Common myeloid progenitor, CD34-positive (primary cell): ENCODE data around the gene ZNF385A.
A peak's percentile ranks its signal among the peaks of the same experiment; 100 is the strongest.

Experiments
- CTCF ChIA-PET: fragments of 350-600 bp; sonication (Branson Sonifier 250); formaldehyde crosslinking; loops from one replicate; lab custom pipeline; 2021; ENCODE audit warnings: antibody characterized with exemption; lab: Charles Lee
- POLR2A ChIA-PET: fragments of 350-600 bp; sonication (Branson Sonifier 250); formaldehyde crosslinking; loops from one replicate; lab custom pipeline; 2021; ENCODE audit warnings: antibody characterized with exemption; lab: Charles Lee
- DNase-seq, 3 donors: peaks; one replicate each; pipeline versions ENCODE4 v3.0.0 to v3.0.0-alpha.2; 2013
- H3K27ac ChIP-seq, 2 experiments: 1 replicate in 1 of 2; 2 replicates in 1 of 2; pipeline ENCODE4 v1.7.0; 2013; ENCODE audit warnings: inconsistent platforms in 2 of 2, low read length in 2 of 2, mild to moderate bottlenecking in 2 of 2, low read depth in 1 of 2, moderate library complexity in 1 of 2; ENCODE audit not compliant: severe bottlenecking in 2 of 2, insufficient read depth in 1 of 2, poor library complexity in 1 of 2
- H3K27me3 ChIP-seq, 5 experiments: replicated peaks in 2 of 5; 1 replicate in 3 of 5; 2 replicates in 2 of 5; pipeline versions ENCODE4 v1.6.1 to v1.7.0; 2013; ENCODE audit warnings: low read length in 4 of 5, mild to moderate bottlenecking in 2 of 5, moderate library complexity in 2 of 5, inconsistent platforms in 1 of 5; ENCODE audit not compliant: insufficient read depth in 5 of 5, control insufficient read depth in 4 of 5
- H3K36me3 ChIP-seq, 4 experiments: 1 replicate in 2 of 4; 2 replicates in 2 of 4; pipeline versions ENCODE4 v1.6.1 to v1.7.0; 2013; ENCODE audit warnings: low read length in 3 of 4, control low read depth in 1 of 4, mild to moderate bottlenecking in 1 of 4; ENCODE audit not compliant: control insufficient read depth in 4 of 4, insufficient read depth in 4 of 4
- H3K4me1 ChIP-seq, 4 experiments: 1 replicate in 3 of 4; 2 replicates in 1 of 4; pipeline versions ENCODE4 v1.6.1 to v1.7.1; 2013; ENCODE audit warnings: low read length in 3 of 4, mild to moderate bottlenecking in 3 of 4, control low read depth in 1 of 4, inconsistent platforms in 1 of 4, moderate library complexity in 1 of 4; ENCODE audit not compliant: control insufficient read depth in 4 of 4, insufficient read depth in 4 of 4; ENCODE audit errors: control extremely low read depth in 1 of 4
- H3K4me3 ChIP-seq, 7 experiments: 1 replicate in 4 of 7; 2 replicates in 3 of 7; pipeline versions ENCODE4 v1.5.1 to v1.7.0; 2013; ENCODE audit warnings: mild to moderate bottlenecking in 7 of 7, low read length in 6 of 7, moderate library complexity in 6 of 7, inconsistent platforms in 2 of 7, low read depth in 2 of 7, control low read depth in 1 of 7; ENCODE audit not compliant: insufficient read depth in 4 of 7, control insufficient read depth in 1 of 7; ENCODE audit errors: extremely low read depth in 1 of 7
- H3K9me3 ChIP-seq, 5 experiments: 1 replicate in 4 of 5; 2 replicates in 1 of 5; pipeline versions ENCODE4 v1.6.1 to v1.7.1; 2013; ENCODE audit warnings: low read length in 4 of 5, mild to moderate bottlenecking in 2 of 5, inconsistent platforms in 1 of 5, low read depth in 1 of 5, moderate library complexity in 1 of 5; ENCODE audit not compliant: control insufficient read depth in 4 of 5, insufficient read depth in 2 of 5; ENCODE audit errors: control extremely low read depth in 1 of 5
- WGBS: methylation state at CpG from one replicate; pipeline ENCODE4 v1.1.5; 2013; ENCODE audit not compliant: insufficient coverage; 5-methylcytosine and 5-hydroxymethylcytosine counted together

The ZNF385A gene

DNA sequence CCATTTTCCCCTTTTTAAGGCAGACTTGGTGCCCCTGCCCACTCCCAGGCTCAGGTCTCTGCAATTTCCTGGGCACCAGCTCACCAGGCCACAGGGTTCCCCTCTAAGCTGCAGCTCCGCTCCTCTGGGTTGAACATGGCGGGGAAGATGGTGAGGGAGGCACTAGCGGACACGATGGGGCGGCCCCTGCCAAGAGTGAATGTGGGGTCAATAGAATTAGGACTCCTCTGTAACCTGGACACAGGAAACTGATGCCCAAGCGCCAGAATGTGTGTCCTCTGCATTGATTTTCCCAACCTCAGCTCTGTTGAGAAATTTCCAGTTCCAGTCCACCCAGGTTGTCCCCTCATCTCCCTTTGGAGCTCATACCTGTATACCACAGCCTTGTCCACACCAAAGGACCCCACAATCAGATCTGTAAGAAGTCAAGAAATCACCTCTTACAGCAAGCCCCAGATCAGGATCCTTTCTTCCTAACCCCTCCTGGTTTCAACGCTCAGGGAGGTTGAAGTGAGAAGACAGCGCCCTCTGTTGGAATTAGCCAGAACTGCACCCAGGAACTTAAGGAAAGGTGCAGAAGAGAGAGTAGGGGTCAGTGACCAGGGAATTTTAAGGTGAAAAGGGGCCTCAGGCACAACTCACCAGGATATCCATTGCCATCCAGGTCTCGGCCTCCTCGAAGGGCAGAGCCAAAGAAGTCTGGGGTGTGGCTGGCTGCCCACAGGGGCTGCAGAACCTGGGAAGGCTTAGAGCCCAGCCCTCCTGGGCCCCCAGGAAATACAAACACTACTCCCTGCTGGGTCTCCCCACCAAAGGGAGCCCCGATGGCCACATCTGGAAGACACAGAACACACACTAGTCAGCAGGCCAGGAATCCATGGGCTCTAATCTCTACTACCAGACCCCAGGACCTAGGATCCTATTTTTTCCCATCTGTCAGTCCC is 19.8 kb upstream of the ZNF385A start:
- Histone ChIP-seq H3K27me3 (no peaks in the 10 kb centered on the region), H3K9me3 (no peaks in the 10 kb centered on the region), H3K4me1 (peaks cover 0 to 21% (median 11%) of the 10 kb centered on the region in 4 experiments), H3K36me3 (peaks cover 34 to 99% (median 91%) of the 10 kb centered on the region in 4 experiments), H3K27ac (peak overlapping the region in 1 of 2 experiments; percentile 43), H3K4me3 (no peak overlapping the region)
- peak; percentile 68 to 78 (median 72) for DNase-seq
- POLR2A ChIA-PET: interaction anchor here (0.6 to 0.9 kb wide), 2 partner anchors 9 to 33 kb away, joined by 3 read pairs; no protein-coding TSS in a partner anchor
- 72% methylated on average over 9 of the region's 11 CpGs for WGBS
- CTCF ChIA-PET: interaction anchor here (0.6 to 12.3 kb wide), 9 partner anchors 8 to 63 kb away, joined by 3 to 630 read pairs (median 13); partner anchors contain the start of gene ITGA5

DNA sequence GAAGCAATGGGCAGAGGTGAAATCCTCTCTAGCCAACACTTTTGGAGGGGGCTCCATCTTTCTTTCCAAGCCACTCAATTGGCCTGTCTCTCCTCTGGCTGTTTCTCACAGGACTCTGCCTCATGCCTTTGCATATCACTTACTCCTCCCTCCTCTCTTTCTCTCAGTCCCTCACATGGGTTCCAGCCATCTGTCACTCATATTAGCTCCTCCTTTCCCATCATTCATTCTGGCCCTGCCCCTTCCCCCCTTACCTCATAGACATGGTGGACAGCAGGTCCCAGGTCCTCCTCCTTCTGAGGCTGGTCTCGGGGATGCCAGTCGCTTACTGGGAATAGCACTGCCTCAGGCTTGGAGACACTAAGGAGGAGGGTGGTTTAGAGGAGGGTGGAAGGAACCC is 16.6 kb upstream of the ZNF385A start:
- no peak overlapping the region for H3K4me3 ChIP-seq
- WGBS: no CpG with 5 or more reads among the region's 2 CpGs
- ChIA-PET POLR2A (no interaction called here), CTCF (interaction anchor here (1.6 to 12.3 kb wide), 6 partner anchors 9 to 116 kb away, joined by 3 to 630 read pairs (median 133); partner anchors contain the start of genes ITGA5 and ZNF385A)
- no peaks in the 10 kb centered on the region for H3K9me3 ChIP-seq
- H3K4me1 ChIP-seq: peaks cover 0 to 3% (median 0%) of the 10 kb centered on the region in 4 experiments
- H3K36me3 ChIP-seq: peaks cover 19 to 99% (median 93%) of the 10 kb centered on the region in 4 experiments
- peak overlapping the region in 1 of 2 experiments; percentile 11 for H3K27ac ChIP-seq
- DNase-seq: no peak
- no peaks in the 10 kb centered on the region for H3K27me3 ChIP-seq

DNA sequence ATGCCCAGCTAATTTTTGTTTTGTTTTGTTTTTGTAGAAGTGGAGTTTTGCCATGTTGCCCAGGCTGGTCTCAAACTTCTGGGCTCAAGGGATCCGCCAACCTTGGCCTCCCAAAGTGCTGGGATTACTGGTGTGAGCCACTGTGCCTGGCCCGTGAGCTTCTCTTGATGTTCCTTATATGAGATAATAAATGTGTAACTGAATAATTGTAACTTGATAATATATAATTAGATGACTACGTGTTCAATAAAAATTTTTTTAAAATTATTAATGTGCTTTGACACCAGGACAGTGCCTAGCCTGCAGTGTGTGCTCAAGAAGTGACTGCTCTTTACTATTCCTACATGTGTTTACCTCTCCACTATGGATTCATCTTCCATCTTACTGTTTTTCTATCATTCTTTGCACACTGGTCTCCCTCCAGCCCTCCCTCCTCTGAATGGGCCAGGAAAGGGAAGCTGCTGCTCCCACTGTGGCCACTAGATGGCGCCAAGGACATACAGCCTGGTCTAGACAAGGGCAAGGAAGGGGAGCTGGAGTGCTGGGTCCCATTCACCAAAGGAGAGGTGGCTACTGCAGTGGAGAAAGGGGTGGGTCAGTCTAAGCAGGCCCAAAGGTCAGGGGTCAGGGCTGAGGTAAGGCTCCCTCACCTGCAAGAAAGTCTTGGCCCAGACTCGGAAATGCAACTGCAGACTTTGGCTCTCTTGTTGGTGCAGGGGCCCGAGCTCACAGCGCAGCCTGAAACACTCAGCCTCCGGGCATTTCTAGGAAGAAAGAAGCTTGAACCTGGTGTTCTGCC is 14.7 kb upstream of the ZNF385A start:
- H3K9me3 ChIP-seq: no peaks in the 10 kb centered on the region
- H3K4me3 ChIP-seq: no peak overlapping the region
- H3K4me1 ChIP-seq: peaks cover 0 to 10% (median 2%) of the 10 kb centered on the region in 4 experiments
- ChIA-PET CTCF (interaction anchor here (0.7 to 12.3 kb wide), 17 partner anchors 9 to 128 kb away, joined by 3 to 630 read pairs (median 6); partner anchors contain the start of genes COPZ1, ITGA5, NCKAP1L and ZNF385A), POLR2A (interaction anchor here (0.6 to 2.3 kb wide), 9 partner anchors 9 to 55 kb away, joined by 3 to 26 read pairs (median 3); no protein-coding TSS in a partner anchor)
- no peak overlapping the region for H3K27ac ChIP-seq
- WGBS: 76% methylated on average over 6 of the region's 8 CpGs
- no peaks in the 10 kb centered on the region for H3K27me3 ChIP-seq
- peaks cover 15 to 98% (median 88%) of the 10 kb centered on the region in 4 experiments for H3K36me3 ChIP-seq
- peak; percentile 82 to 93 (median 89) for DNase-seq

DNA sequence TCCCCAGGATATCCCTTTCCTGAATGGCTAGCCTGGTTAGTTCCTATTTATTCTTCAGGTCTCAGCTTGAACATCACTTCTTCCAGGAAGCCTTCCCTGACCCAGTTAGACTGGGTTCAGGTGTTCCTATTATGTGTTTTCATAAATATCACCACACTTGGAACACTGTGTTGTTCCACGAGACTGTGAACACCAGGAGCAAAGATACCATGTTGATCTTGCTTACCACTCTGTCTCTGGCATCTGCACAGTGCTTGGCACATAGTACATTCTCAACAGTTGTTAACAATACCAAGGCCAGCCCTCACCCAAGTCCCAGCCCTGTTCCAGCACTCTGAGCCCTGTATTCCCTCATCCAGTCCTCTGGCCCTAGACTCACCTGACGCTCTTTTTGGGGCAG is 13.7 kb upstream of the ZNF385A start:
- Histone ChIP-seq H3K4me3 (no peak overlapping the region), H3K27me3 (no peaks in the 10 kb centered on the region), H3K36me3 (peaks cover 11 to 92% (median 80%) of the 10 kb centered on the region in 4 experiments), H3K4me1 (peaks cover 0 to 20% (median 12%) of the 10 kb centered on the region in 4 experiments), H3K27ac (no peak overlapping the region), H3K9me3 (no peaks in the 10 kb centered on the region)
- ChIA-PET POLR2A (interaction anchor here (2.3 kb wide), 1 partner anchor 15 kb away, joined by 17 read pairs; no protein-coding TSS in a partner anchor), CTCF (interaction anchor here (0.7 to 12.3 kb wide), 7 partner anchors 12 to 54 kb away, joined by 3 to 630 read pairs (median 28); partner anchors contain the start of genes ITGA5 and ZNF385A)
- 100% methylated on average over 1 of the region's 2 CpGs for WGBS
- no peak for DNase-seq

DNA sequence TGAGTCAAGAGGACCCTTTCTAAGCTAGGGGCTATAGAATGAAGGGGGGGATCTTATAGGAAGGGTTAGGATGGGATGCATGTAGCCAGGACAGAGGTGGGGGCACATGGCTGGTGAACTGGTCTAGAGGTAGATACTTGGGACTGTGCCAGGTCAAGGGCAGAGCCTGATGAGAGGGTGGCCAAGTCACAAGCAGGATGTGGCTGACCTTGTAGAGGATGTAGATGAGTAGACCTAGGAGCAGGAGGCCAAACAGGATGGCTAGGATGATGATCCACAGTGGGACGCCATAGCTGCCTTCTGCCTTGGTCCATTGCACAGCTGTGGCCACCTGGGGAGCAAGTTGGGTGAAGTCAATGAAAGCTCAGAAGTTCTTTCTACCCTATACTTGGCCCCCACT is 12.6 kb upstream of the ZNF385A start:
- Histone ChIP-seq H3K9me3 (no peaks in the 10 kb centered on the region), H3K36me3 (peaks cover 8 to 81% (median 72%) of the 10 kb centered on the region in 4 experiments), H3K27me3 (no peaks in the 10 kb centered on the region), H3K4me1 (peaks cover 0 to 30% (median 20%) of the 10 kb centered on the region in 4 experiments), H3K27ac (no peak overlapping the region), H3K4me3 (no peak overlapping the region)
- ChIA-PET CTCF (interaction anchor here (1.2 to 12.3 kb wide), 7 partner anchors 9 to 62 kb away, joined by 3 to 630 read pairs (median 31); partner anchors contain the start of gene ITGA5), POLR2A (no interaction called here)
- WGBS: 100% methylated on average over 1 of the region's 1 CpG
- no peak for DNase-seq

DNA sequence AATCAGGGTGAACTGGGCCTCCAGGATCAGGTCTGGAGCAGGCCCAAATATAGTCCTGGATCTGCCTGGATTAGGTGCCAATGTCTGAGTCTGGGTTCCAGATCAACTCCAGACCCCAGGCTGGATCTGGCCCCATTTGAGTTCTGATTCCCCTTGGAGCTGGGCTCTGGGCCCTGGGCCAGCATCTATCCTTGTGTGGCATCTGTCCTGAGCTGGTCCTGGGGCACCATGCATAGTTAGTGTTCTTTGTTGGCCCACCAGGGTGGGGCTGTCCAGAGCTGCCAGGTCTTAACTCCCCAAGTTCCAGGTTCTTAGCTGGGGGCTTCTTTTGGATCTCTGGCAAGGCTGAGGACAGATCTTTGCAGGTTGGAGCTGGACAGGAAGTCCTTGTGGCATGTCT is 11.0 kb upstream of the ZNF385A start:
- ChIA-PET CTCF (interaction anchor here (0.8 to 12.3 kb wide), 15 partner anchors 8 to 144 kb away, joined by 3 to 630 read pairs (median 5); partner anchors contain the start of genes ITGA5 and ZNF385A), POLR2A (interaction anchor here (1.0 kb wide), 1 partner anchor 42 kb away, joined by 3 read pairs; no protein-coding TSS in a partner anchor)
- no peak overlapping the region for H3K4me3 ChIP-seq
- H3K36me3 ChIP-seq: peaks cover 4 to 65% (median 56%) of the 10 kb centered on the region in 4 experiments
- H3K4me1 ChIP-seq: peaks cover 3 to 40% (median 33%) of the 10 kb centered on the region in 4 experiments
- no peaks in the 10 kb centered on the region for H3K27me3 ChIP-seq
- no peak for DNase-seq
- no peak overlapping the region for H3K27ac ChIP-seq
- no peaks in the 10 kb centered on the region for H3K9me3 ChIP-seq
